GM18907 (cell line): ENCODE data around the gene AFF3.

ENCODE experiments used
- ATAC-seq: cut with Tn5 transposase; IDR thresholded peaks from one replicate; pipeline ENCODE4 v1.9.1; 2021; ENCODE audit warnings: mild to moderate bottlenecking, moderate library complexity; ENCODE audit not compliant: unreplicated experiment

Gene AFF3

GRCh38 chr2:99657691-99658258 lies 484.6 kb downstream of the AFF3 start:
- ATAC-seq: no peak

- no peak for ATAC-seq
Measured at GRCh38 chr2:99656994-99657393, 485.4 kb downstream of the AFF3 start.

GRCh38 chr2:99653433-99653832 lies 489.0 kb downstream of the AFF3 start:
- ATAC-seq: no peak

GRCh38 chr2:99652862-99653261 lies 489.5 kb downstream of the AFF3 start:
- ATAC-seq: no peak

- no peak for ATAC-seq
Measured at GRCh38 chr2:99651930-99652670, 490.3 kb downstream of the AFF3 start.

- ATAC-seq: no peak
Measured at GRCh38 chr2:99648906-99649789, 493.2 kb downstream of the AFF3 start.

- no peak for ATAC-seq
Measured at GRCh38 chr2:99648178-99648844, 494.1 kb downstream of the AFF3 start.

GRCh38 chr2:99645960-99646359 lies 496.4 kb downstream of the AFF3 start:
- ATAC-seq: no peak

GRCh38 chr2:99644419-99644787 lies 498.0 kb downstream of the AFF3 start:
- ATAC-seq: no peak

- ATAC-seq: no peak
Measured at GRCh38 chr2:99643787-99644418, 498.5 kb downstream of the AFF3 start.

GRCh38 chr2:99641999-99642398 lies 500.4 kb downstream of the AFF3 start:
- ATAC-seq: no peak

- ATAC-seq: no peak
Measured at GRCh38 chr2:99640635-99641151, 501.7 kb downstream of the AFF3 start.

GRCh38 chr2:99638791-99639190 lies 503.6 kb downstream of the AFF3 start:
- no peak for ATAC-seq

- ATAC-seq: no peak
Measured at GRCh38 chr2:99637159-99637697, 505.2 kb downstream of the AFF3 start.

- no peak for ATAC-seq
Measured at GRCh38 chr2:99636144-99637034, 506.0 kb downstream of the AFF3 start.

- ATAC-seq: no peak
Measured at GRCh38 chr2:99635710-99636109, 506.7 kb downstream of the AFF3 start.

- ATAC-seq: no peak
Measured at GRCh38 chr2:99634234-99634633, 508.2 kb downstream of the AFF3 start.

- no peak for ATAC-seq
Measured at GRCh38 chr2:99631700-99632099, 510.7 kb downstream of the AFF3 start.

- ATAC-seq: no peak
Measured at GRCh38 chr2:99629320-99629719, 513.1 kb downstream of the AFF3 start.
